HG03558 (cell line): ENCODE results near the gene SLC24A3.

Source experiments
- ATAC-seq: cut with Tn5 transposase; IDR thresholded peaks from one replicate; pipeline ENCODE4 v1.9.1; 2021; ENCODE audit warnings: moderate number of reproducible peaks; ENCODE audit not compliant: unreplicated experiment; ENCODE audit errors: extremely low read depth

Gene SLC24A3

GRCh38 chr20:19236371-19237055, 24.1 kb downstream of the SLC24A3 start:
- ATAC-seq: no peak

GRCh38 chr20:19241440-19241839, 29.0 kb downstream of the SLC24A3 start:
- ATAC-seq: no peak

- no peak for ATAC-seq
These were observed 31.8 kb downstream of the SLC24A3 start for GRCh38 chr20:19244291-19244690.

GRCh38 chr20:19249106-19249879, 36.9 kb downstream of the SLC24A3 start:
- ATAC-seq: no peak

GRCh38 chr20:19250346-19250745, 37.9 kb downstream of the SLC24A3 start:
- ATAC-seq: no peak

GRCh38 chr20:19251506-19251905, 39.1 kb downstream of the SLC24A3 start:
- ATAC-seq: no peak

GRCh38 chr20:19251958-19252357, 39.5 kb downstream of the SLC24A3 start:
- no peak for ATAC-seq

- no peak for ATAC-seq
These were observed 40.1 kb downstream of the SLC24A3 start for GRCh38 chr20:19252451-19253120.

- ATAC-seq: no peak
These were observed 40.9 kb downstream of the SLC24A3 start for GRCh38 chr20:19253316-19253715.

GRCh38 chr20:19253916-19254820, 41.7 kb downstream of the SLC24A3 start:
- no peak for ATAC-seq

- ATAC-seq: no peak
These were observed 42.5 kb downstream of the SLC24A3 start for GRCh38 chr20:19254956-19255355.

- ATAC-seq: no peak
These were observed 43.6 kb downstream of the SLC24A3 start for GRCh38 chr20:19256085-19256484.

GRCh38 chr20:19256906-19257595, 44.6 kb downstream of the SLC24A3 start:
- ATAC-seq: no peak

GRCh38 chr20:19257865-19258264, 45.4 kb downstream of the SLC24A3 start:
- ATAC-seq: no peak

GRCh38 chr20:19259141-19259591, 46.7 kb downstream of the SLC24A3 start:
- no peak for ATAC-seq

- peak; percentile 37 for ATAC-seq
These were observed 48.1 kb downstream of the SLC24A3 start for GRCh38 chr20:19260412-19261090.

GRCh38 chr20:19264191-19264590, 51.7 kb downstream of the SLC24A3 start:
- no peak for ATAC-seq

GRCh38 chr20:19265646-19266374, 53.4 kb downstream of the SLC24A3 start:
- no peak for ATAC-seq
